Measurements from ENCODE around the gene PDGFD.
"Not testable (repeated sequence)": the region's sequence is repeated elsewhere in the genome, so short reads cannot be mapped to it uniquely, and the experiment has no call there.

Gene PDGFD

GRCh38 chr11:104051778-104052177, 112.2 kb downstream of the PDGFD start:
- no peak for DNase-seq

GRCh38 chr11:104049116-104049515, 114.8 kb downstream of the PDGFD start:
- DNase-seq: no peak

- not testable (repeated sequence) for DNase-seq
Measured at GRCh38 chr11:104046858-104047257, 117.1 kb downstream of the PDGFD start.

GRCh38 chr11:104046331-104046730, 117.6 kb downstream of the PDGFD start:
- no peak for DNase-seq

- DNase-seq: no peak
Measured at GRCh38 chr11:104043678-104044239, 120.2 kb downstream of the PDGFD start.

GRCh38 chr11:104043142-104043541, 120.8 kb downstream of the PDGFD start:
- DNase-seq: no peak

GRCh38 chr11:104041792-104042191, 122.2 kb downstream of the PDGFD start:
- no peak for DNase-seq

- DNase-seq: no peak
Measured at GRCh38 chr11:104036995-104037394, 127.0 kb downstream of the PDGFD start.

GRCh38 chr11:104036588-104036987, 127.4 kb downstream of the PDGFD start, which contains the start of gene DDI1:
Gene DDI1 (plus strand): TSS chr11:104036640. CDS start chr11:104036823, 183 bp downstream.
- DNase-seq: no peak

- no peak for DNase-seq
Measured at GRCh38 chr11:104033561-104033960, 130.4 kb downstream of the PDGFD start.

- no peak for DNase-seq
Measured at GRCh38 chr11:104033134-104033533, 130.8 kb downstream of the PDGFD start.

- no peak for DNase-seq
Measured at GRCh38 chr11:104028476-104029263, 135.3 kb downstream of the PDGFD start.

GRCh38 chr11:104024572-104024971, 139.4 kb downstream of the PDGFD start:
- no peak for DNase-seq

GRCh38 chr11:104015649-104016415, 148.1 kb downstream of the PDGFD start:
- no peak for DNase-seq

- DNase-seq: no peak
Measured at GRCh38 chr11:104011044-104011443, 152.9 kb downstream of the PDGFD start.

- DNase-seq: no peak
Measured at GRCh38 chr11:104009744-104010143, 154.2 kb downstream of the PDGFD start.

- no peak for DNase-seq
Measured at GRCh38 chr11:104005234-104005855, 158.6 kb downstream of the PDGFD start.

GRCh38 chr11:104003491-104003890, 160.5 kb downstream of the PDGFD start:
- DNase-seq: no peak

GRCh38 chr11:104001561-104002056, 162.3 kb downstream of the PDGFD start:
- no peak for DNase-seq

GRCh38 chr11:104000798-104001197, 163.1 kb downstream of the PDGFD start:
- no peak for DNase-seq

- DNase-seq: no peak
Measured at GRCh38 chr11:103998826-103999508, 165.0 kb downstream of the PDGFD start.

- DNase-seq: no peak
Measured at GRCh38 chr11:103997082-103997481, 166.9 kb downstream of the PDGFD start.
